SIG-M5 (cell line): ENCODE results near the gene TMEM248.
"Not testable (repeated sequence)": the region's sequence is repeated elsewhere in the genome, so short reads cannot be mapped to it uniquely, and the experiment has no call there.

Experiments used
- DNase-seq: peaks from one replicate; lab custom pipeline; 2025; lab: John Stamatoyannopoulos, UW

Gene TMEM248

DNA sequence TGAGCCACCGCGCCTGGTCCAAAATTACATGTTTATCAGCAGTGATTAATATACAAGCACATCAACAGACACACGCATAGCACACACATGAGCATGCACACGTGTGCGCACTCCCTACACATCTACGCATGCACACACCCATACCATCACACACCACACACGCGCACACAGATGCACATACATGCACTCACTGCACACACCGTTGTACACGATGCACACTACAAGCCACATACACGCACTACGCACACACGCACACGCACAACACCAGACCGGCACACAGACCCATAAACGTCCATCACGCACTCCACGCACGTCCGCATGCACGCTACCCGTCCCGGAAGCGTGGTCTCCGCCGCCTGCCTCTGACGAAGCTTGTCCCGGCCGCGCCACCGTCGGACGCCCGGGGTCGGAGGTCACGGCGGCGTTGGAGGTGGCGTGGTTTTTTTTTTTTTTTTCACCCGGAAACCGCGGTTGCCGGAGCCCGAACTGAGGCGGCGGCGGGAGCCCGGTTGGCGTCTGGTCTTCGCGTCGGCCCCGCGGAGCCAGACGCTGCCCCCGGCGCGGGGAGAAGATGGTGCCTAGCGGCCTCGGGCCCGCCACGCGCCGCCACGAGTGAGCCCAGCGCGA lies at the start of gene TMEM248:
Gene TMEM248 (plus strand): TSS at position 457 of the 627 bp plus-strand sequence. CDS start 20,641 bp downstream, outside the sequence.
- DNase-seq: no peak

DNA sequence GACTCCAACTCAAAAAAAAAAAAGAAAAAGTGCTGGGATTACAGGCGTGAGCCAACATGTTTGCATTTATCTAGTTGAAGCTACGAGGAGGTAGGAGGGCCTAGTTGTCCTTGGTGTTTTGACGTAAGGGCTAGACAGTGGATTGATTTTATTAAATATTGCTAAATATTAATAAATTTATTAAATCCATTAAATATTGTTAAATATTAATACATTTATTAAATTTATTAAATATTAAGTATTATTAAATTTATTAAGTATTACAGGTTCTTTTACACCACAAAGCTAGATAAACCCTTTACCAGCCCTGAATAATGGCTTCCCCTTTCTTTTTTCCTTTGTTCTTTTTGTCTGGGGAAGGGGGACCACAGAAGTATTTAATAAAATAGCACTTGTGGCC lies 47.5 kb upstream of the TMEM248 start:
- DNase-seq: no peak

GRCh38 chr7:66877577-66878300 lies 43.3 kb upstream of the TMEM248 start:
- DNase-seq: peak; percentile 5

DNA sequence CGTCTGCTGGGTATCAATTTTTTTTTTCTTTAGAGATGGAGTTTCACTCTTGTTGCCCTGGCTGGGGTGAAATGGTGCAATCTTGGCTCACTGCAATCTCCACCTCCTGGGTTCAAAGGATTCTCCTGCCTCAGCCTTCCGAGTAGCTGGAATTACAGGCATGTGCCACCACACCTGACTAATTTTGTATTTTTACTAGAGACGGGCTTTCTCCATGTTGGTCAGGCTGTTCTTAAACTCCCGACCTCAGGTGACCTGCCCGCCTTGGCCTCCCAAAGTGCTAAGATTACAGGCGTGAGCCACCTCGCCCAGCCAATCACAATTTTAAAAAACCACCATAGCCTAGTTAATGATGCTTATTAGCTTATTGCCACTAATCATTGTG lies 42.7 kb upstream of the TMEM248 start:
- not testable (repeated sequence) for DNase-seq

- DNase-seq: no peak
These were observed 41.0 kb upstream of the TMEM248 start for GRCh38 chr7:66880053-66880452.

- not testable (repeated sequence) for DNase-seq
These were observed 40.4 kb upstream of the TMEM248 start for GRCh38 chr7:66880577-66880976.

DNA sequence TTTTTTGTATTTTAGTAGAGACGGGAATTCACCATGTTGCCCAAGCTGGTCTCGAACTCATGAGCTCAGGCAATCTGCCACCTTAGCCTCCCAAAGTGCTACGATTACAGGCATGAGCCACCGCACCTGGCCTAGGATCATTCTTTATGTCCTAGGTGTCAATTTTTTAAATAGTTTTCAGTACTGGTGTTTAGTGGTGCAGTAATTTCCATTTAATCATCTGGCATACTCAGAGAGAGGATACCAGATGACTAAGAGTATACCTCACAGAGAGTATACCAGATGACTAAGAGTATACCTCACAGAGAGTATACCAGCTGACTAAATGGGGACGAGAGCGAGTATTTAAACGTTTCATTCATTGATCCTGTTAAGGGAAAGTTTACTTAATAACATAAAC lies 37.3 kb upstream of the TMEM248 start:
- no peak for DNase-seq

- DNase-seq: not testable (repeated sequence)
These were observed 36.5 kb upstream of the TMEM248 start for GRCh38 chr7:66884556-66884955.

DNA sequence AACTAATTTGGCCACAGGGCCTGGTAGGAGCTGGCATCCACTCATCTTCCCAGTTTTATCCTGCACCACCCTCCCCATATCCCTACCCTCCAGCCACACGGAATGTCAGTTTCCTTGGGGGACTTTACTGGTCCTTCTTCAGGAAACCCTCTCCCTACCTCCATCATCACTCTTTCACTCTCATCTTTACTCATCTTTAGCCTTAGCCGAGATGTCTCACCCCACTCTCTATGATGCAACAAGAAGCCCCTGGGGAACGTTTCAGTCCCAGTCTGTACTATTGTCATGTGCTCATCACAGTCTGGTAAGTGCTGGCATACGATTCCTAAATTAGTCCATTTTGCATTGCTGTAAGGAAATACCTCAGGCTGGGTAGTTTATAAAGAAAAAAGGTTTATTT lies 34.9 kb upstream of the TMEM248 start:
- no peak for DNase-seq

GRCh38 chr7:66888223-66888622 lies 32.8 kb upstream of the TMEM248 start:
- not testable (repeated sequence) for DNase-seq

DNA sequence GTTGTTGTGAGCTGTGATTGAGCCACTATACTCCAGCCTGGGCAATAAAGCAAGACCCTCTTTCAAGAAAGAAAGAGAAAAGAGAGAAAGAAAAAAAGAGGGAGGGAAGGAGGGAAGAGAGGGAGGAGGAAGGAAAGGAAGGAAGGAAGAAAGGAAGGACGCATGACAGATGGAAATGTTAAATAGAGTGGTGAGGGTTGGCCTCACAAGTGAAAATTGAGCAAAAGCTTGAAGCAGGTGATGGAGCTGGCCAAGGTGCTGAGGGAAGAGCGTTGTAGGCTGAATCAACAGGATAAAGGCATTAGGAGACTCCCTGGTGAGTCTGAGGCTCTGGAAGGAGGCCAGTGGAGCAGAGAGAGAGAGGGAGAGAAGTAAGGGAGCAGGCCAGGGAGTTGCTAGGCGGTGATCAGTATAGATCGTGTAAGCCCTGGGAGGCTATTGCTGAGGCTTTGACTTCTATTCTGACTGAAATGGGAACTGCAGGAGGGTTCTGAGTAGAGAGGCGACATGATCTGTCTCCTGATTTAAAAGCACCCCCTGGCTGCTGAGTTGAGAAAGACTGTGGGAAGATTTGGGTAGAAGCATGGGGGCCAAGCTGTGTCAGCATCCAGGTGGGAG lies 26.5 kb upstream of the TMEM248 start:
- DNase-seq: no peak

DNA sequence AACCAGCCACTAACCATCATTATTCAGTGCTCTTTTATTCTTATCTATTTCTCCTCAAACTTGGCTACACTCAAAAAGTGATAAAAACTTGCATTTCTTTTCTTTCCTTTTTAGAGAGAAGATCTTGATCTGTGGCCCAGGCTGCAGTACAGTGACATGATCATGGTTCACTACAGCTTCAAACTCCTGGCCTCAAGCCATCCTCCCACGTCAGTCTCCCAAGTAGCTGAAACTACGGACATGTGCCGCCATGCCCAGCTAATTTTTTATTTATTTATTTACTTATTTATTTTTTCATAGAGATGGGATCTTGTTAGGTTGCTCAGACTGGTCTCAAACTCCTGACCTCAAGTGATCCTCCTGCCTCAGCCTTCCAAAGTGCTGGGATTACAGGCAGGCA lies 24.6 kb upstream of the TMEM248 start:
- DNase-seq: no peak

- DNase-seq: no peak
These were observed 21.3 kb upstream of the TMEM248 start for GRCh38 chr7:66899552-66900280.

- DNase-seq: no peak
These were observed 18.8 kb upstream of the TMEM248 start for GRCh38 chr7:66901941-66902843.

DNA sequence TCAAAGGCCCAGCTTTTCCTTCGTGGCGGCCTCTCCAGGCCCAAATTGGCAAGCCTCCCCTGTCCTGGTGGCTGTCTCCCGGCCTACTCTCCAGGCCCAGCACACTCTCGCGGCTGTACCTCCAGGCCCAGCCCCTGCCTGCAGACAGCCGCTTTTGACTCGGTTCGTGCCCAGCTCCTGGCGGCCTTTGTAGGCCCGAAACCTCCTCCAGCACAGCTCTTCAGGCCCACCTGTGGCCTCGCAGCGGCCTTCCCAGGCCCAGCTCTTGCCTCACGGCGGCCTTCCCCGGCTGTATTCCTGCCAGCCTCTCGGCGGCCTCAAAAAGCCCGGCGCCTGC lies 18.2 kb upstream of the TMEM248 start:
- DNase-seq: no peak

GRCh38 chr7:66903360-66904062 lies 17.5 kb upstream of the TMEM248 start:
- no peak for DNase-seq

DNA sequence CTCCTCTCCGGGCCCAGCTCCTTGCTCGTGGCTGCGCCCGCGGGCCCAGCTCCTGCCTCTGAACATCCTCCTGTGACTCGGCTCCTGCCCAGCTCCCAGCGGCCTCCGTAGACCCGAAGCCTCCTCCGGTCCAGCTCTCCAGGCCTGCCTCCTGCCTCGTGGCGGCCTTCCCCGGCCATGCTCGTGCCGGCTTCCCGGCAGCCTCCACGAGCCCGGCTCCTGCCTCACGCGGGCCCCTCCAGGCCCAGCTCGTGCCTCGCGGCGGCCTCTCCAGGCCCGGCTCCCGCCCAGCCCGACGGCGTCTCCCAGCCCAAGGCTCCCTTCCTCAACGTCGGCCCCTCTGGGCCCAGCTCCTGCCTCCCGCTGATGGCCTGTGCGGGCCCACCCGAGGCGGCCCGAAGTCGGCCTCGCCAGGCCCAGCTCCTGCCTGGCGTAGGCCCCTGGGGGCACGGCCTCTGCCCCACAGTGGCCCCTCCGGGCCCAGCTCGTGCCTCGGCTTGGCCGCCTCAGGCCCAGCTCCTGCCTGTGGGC lies 16.9 kb upstream of the TMEM248 start:
- DNase-seq: no peak

GRCh38 chr7:66905278-66905677 lies 15.7 kb upstream of the TMEM248 start:
- DNase-seq: no peak

GRCh38 chr7:66905689-66906088 lies 15.3 kb upstream of the TMEM248 start:
- DNase-seq: no peak

- no peak for DNase-seq
These were observed 13.3 kb upstream of the TMEM248 start for GRCh38 chr7:66907731-66908130.

DNA sequence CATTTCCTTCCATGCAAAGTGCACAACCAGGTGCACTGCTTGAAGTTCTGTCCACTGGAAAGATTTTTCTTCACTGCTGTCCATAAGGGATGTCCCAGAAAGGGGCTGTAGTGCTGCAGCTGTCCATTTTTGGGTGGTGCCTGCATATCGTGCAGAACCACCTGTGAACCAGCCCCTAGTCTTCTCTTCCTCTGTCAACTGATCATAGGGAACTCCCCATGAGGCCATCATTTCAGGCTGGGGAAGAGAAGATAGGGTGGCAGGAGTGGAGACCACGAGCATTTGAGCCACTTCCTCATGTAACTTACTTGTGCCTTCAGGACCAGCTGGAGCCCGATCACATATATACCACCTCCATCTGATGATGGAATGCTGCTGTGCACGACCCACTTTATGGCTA lies 12.4 kb upstream of the TMEM248 start:
- DNase-seq: not testable (repeated sequence)
